Ammon's horn (tissue), 1 donor: ENCODE measurements around the gene ADCY5.

Experiments used
- DNase-seq: peaks from one replicate; pipeline ENCODE4 v3.0.0-alpha.2; 2016; ENCODE audit warnings: low spot score

ADCY5 gene

GRCh38 chr3:123326531-123326930 is 122.4 kb downstream of the ADCY5 start:
- no peak for DNase-seq

DNA sequence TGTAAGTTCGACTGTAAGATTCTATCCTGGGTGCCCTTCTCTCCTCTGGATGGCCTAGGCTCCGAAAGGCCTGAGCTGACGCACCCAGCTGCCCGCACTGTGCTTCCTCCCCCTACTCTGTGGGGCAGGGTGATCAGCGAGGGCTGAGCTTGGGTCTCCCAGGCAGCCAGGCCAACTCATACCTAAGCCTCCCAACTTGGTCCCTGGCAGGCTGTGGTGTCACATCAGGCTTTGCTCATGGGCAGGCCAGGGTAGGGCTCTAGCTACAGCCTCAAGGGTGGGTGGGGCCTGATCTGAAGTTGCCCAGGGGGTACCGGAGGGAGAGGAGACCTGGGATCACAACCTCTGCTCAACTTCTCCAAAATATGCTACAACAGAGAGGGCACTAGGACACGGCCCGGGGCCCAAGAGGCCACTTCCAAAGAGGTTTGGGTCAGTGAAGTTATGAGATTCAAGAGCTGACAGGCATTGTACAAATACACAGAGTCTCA is 123.1 kb downstream of the ADCY5 start:
- DNase-seq = no peak

GRCh38 chr3:123324880-123325765 is 123.8 kb downstream of the ADCY5 start:
- DNase-seq = no peak

DNA sequence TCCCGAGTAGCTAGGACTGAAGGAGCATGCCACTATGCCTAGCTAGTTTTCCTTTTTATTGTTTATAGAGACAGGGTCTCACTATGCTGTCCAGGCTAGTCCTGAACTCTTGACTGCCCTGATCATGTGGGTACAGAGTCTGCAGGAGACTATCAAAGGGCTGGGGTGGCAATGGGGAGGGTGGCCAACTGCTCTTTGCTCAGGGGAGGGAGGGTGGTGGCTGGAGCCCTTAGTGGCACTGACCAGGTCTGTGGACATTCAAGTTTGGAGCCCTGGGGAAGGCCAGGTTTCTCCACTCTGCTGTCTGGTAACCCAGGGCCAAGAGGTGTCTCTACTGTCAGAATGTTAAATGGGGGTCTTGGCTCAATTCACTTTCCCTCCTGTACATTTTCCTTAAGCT is 125.1 kb downstream of the ADCY5 start:
- no peak for DNase-seq

- DNase-seq = no peak
These were observed 126.0 kb downstream of the ADCY5 start for GRCh38 chr3:123322866-123323265.

GRCh38 chr3:123321806-123322205 is 127.1 kb downstream of the ADCY5 start:
- DNase-seq = no peak

DNA sequence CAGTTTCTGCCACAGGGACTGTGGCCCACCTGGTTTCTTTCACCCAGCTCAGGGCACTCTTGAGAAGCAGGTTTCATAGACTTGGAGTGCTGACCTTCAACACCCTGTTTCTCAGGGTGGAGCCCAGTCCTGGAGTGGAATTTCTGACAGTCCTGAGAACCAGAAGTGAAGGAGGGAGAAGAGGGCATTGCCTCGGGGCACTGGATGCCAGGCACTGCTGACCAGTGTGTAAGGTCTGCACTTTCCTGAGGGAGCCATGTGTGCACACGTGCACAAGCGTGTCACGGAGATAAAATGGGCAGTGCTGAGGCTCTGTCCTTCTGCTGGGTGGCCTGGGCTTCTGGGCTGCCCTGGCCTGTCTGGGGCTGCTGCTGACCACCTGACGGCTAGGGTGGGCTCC is 128.7 kb downstream of the ADCY5 start:
- no peak for DNase-seq

DNA sequence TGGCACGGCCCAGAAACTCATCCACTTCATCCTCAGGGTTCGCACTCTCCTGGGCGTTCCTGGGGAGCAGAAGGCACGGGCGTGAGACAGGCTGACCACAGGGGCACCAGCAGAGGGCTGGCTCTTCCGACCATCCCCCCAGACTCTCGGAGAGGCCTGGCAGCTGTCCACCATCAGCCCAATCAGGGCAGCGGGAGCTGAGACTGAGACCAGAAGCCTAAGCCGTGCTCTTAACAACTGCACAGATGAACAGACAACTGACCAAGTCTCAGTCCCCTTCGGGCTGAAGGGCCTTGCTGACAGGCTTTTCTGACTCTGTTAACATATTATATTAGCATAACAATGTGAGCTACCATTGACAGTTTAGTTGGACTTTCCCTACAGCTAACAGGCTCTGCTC is 129.1 kb downstream of the ADCY5 start:
- DNase-seq = no peak

GRCh38 chr3:123318374-123318773 is 130.5 kb downstream of the ADCY5 start:
- no peak for DNase-seq

DNA sequence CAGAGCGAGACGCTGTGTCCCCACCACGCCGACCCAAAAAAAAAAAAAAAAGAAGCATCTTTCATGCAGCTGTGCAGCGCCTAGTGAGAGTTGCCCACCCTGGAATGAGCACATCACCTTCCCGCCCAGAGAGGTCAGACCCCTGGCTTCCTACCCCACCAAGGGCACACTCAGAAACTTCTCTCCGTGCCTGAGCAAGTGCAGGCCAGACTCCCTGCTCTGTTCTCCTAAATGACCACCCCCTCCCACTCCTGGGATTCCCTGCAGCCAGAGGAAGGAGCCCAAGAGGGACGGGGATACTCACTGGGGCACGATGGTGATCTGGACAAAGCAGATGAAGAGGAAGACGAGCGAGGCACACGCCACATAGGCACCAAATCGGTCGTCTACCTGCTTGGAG is 131.2 kb downstream of the ADCY5 start:
- no peak for DNase-seq

GRCh38 chr3:123315271-123315595 is 133.7 kb downstream of the ADCY5 start:
- DNase-seq = no peak

GRCh38 chr3:123314359-123315270 is 134.3 kb downstream of the ADCY5 start:
- no peak for DNase-seq

GRCh38 chr3:123313889-123314288 is 135.0 kb downstream of the ADCY5 start:
- no peak for DNase-seq

- DNase-seq = no peak
These were observed 136.3 kb downstream of the ADCY5 start for GRCh38 chr3:123312331-123313265.

- no peak for DNase-seq
These were observed 137.7 kb downstream of the ADCY5 start for GRCh38 chr3:123311201-123311600.

- DNase-seq = no peak
These were observed 138.1 kb downstream of the ADCY5 start for GRCh38 chr3:123310741-123311140.

DNA sequence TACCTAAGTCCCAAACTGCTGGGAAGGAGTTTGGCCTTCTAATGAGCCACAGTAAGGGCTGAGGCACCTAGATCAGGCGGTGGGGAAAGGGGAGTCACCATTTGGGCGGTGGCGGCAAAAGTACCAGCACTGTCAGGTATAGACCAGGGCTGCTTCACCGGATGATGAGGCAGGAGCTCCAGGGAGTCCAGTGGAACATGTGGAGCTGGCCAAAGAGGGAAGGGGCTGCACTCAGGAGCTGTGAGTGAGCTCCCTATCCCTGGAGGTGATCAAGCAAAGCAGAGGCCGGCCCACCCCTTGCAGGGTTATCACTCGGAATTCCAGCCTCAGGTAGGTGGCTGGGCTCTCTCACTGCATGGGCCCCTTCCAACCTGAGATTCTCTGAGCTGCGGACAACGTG is 138.7 kb downstream of the ADCY5 start:
- DNase-seq = no peak

- DNase-seq = no peak
These were observed 141.8 kb downstream of the ADCY5 start for GRCh38 chr3:123307064-123307463.

DNA sequence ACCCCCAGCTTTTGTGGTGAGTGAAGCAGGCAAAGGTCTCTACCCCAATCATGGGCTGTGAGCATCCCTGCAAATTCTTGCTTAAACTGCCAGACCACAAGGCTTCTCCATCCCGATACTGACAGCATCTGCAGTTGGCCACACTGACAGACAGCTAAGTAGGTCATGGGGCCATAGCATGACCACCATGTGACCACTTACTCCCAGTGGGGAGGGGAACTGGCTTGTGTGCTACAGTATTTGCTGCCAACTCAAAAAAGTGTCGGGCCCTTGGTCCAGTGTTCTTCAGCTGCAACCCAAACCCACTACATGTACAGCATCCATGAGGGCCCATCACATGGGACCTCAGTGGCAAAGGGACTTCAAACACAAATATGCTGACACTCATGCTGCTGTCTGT is 143.7 kb downstream of the ADCY5 start:
- no peak for DNase-seq

DNA sequence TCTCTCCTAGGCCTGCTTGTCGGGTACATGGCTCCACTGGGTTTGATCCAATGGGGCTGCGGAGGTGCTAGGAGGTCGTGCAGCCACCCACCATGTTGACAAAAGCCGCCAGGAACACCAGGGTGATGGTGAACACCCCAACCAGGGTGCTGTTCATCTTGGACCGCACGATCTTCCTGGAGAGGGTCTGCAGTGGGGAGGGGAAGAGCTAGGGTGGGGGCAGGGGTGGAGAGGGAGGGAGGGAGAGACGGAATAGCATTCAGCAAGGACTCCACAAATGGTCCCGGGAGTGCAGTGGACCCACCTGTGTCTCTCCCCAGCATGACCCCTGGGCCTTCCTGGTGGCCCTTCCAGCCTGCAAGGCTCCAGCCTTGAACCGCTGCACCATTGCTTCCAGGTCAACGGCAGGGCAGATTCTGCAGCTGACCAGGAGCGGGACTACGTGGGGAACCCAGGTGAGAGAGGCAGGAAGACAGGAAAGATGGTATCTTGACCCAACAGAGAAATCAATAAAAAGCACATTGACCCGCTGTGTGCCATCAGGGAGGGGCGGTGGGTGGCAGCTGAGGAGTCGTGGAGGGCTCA is 144.8 kb downstream of the ADCY5 start:
- no peak for DNase-seq

DNA sequence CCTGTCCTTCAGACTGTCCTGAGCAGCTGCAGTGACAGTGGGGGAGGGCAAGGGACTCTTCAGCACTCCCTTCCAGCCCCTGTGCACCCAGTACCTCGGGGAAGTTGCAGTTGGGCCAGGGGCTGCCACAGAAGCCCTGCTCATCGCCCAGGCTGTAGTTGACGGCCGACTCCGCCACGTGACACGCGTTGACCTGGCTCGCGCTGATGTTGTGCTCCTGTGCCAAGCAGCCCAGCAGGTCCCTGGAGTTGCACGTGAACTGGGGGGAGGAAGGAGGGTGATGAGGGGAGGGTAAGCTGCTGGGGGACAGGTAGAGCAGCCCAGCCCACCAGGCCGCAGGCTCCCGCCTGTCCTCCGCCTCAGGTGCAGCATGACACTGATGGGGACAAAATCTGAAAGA is 145.9 kb downstream of the ADCY5 start:
- no peak for DNase-seq
